AG04449 (cell line): ENCODE results near the gene HOXA11.

ENCODE experiments used
- CTCF ChIA-PET: fragments of 350-600 bp; formaldehyde crosslinking; extraction: SDS; loops from one replicate; lab custom pipeline; 2021; ENCODE audit warnings: antibody characterized with exemption; lab: Yijun Ruan, JAX
- POLR2A ChIA-PET: fragments of 400-600, 350-600 bp; formaldehyde crosslinking; extraction: SDS; loops from one replicate; lab custom pipeline; 2020; ENCODE audit warnings: antibody characterized with exemption, inconsistent platforms; lab: Yijun Ruan, JAX
- DNase-seq: peaks from one replicate; pipeline ENCODE4 v3.0.0-alpha.2; 2010; ENCODE audit warnings: low read depth, low spot score
- H3K4me3 ChIP-seq: 2 replicates; pipeline ENCODE4 v1.5.1; 2011; ENCODE audit warnings: low read depth, mild to moderate bottlenecking, control low read depth, low read length
- TF ChIP-seq, protein P1 (sequence below): IDR thresholded peaks from one replicate; pipeline ENCODE4 v1.5.1; 2011; ENCODE audit warnings: mild to moderate bottlenecking, moderate library complexity, low read length, control low read depth, inconsistent platforms; ENCODE audit not compliant: insufficient read depth; ENCODE audit errors: missing control alignments

Gene HOXA11

DNA sequence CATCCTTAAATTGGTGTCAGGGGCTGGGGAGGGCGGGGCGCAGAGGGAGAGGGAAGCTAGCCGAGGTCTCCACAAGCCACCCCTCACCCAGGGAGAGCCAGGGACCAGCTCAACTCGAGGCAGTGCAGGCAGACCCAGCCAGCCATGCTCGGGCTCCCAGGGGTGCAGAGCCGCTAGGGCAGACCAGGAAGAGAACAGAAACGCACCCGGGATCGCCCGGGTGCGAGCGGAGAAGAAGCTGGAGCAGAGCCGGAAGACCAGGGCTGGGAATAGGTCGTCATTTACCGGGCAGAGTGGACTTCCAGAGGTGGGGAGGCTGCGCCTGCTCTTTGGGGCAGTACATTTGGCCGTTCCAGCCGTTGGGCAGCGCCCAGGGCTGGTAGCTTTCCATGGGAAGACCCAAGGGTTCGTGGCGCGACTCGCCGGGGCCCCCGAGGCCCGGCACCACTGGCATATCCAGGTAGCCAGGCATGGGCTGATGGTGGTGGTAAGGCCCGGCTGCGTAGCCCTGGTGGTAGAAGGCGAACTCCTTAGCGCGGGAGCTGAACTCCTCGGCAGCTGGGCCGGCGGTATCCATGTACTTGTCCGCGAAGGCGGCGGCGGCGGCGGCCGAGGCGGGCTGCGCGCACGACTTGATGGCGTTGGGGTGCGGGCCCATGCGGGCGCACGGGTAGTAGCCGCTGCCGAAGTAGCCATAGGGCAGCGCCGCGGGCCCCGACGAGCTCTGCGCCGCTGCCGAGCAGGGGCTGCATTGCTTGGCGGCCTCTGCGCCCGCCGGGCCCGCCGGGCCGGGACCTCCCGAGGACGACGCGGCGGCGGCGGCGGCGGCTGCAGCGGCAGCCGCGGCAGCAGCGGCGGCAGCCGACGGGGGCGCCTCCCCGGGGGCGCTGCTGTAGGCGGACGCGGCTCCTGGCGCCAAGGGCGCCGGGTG is 14.1 kb upstream of the HOXA11 start:
- no peak for DNase-seq
- TF ChIP-seq, protein P1, sequence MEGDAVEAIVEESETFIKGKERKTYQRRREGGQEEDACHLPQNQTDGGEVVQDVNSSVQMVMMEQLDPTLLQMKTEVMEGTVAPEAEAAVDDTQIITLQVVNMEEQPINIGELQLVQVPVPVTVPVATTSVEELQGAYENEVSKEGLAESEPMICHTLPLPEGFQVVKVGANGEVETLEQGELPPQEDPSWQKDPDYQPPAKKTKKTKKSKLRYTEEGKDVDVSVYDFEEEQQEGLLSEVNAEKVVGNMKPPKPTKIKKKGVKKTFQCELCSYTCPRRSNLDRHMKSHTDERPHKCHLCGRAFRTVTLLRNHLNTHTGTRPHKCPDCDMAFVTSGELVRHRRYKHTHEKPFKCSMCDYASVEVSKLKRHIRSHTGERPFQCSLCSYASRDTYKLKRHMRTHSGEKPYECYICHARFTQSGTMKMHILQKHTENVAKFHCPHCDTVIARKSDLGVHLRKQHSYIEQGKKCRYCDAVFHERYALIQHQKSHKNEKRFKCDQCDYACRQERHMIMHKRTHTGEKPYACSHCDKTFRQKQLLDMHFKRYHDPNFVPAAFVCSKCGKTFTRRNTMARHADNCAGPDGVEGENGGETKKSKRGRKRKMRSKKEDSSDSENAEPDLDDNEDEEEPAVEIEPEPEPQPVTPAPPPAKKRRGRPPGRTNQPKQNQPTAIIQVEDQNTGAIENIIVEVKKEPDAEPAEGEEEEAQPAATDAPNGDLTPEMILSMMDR: no peak
- H3K4me3 ChIP-seq: peak overlapping the region; percentile 60
- ChIA-PET POLR2A (no interaction called here), CTCF (interaction anchor here (0.9 to 2.5 kb wide), 25 partner anchors 8 to 1073 kb away, joined by 3 to 14 read pairs (median 5); partner anchors contain the start of gene HOXA10)

DNA sequence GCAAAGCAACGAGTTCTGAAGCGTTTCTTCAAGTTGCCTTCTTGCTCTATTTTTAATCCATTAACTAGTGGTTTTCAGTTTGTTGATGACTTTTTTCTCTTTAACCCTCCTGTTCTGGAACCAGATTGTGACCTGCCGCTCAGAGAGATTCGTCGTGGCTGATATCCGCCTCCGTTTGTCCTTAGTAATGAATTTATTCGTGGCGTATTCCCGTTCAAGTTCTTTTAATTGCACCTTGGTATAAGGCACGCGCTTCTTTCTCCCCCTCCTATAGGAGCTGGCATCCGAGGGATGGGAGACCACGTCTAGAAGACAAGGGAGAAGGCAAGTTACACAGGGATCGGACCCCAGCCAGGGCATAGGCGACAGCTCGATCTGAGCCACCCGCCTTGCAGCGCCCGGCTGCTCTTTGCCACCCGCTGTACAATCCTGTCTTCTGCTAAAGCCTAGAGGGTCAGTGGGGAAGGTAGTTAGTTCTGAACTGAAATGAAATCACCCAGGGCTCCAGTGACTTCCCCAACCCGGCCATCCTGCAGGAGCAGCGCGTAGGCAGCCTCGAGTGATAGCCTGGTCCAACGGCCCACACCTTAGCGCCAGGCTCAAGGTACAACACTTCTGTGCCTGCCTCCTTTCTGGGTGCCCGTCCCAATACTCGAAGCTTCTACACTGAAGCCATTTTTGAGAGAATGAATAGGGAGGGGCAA is 13.3 kb upstream of the HOXA11 start:
- TF ChIP-seq, protein P1: no peak
- ChIA-PET CTCF (interaction anchor here (0.9 to 2.5 kb wide), 23 partner anchors 8 to 1074 kb away, joined by 3 to 14 read pairs (median 5); no protein-coding TSS in a partner anchor), POLR2A (no interaction called here)
- DNase-seq: no peak
- no peak overlapping the region; the same call in 1 of the 2 replicates for H3K4me3 ChIP-seq

- POLR2A ChIA-PET: no interaction called here
- no peak overlapping the region for H3K4me3 ChIP-seq
- TF ChIP-seq, protein P1: no peak
- CTCF ChIA-PET: interaction anchor here (0.6 to 2.5 kb wide), 5 partner anchors 10 to 896 kb away, joined by 3 to 10 read pairs (median 7); no protein-coding TSS in a partner anchor
- no peak for DNase-seq
These were observed 12.4 kb upstream of the HOXA11 start for GRCh38 chr7:27197137-27198042.

GRCh38 chr7:27196287-27196767 is 11.3 kb upstream of the HOXA11 start:
- H3K4me3 ChIP-seq: no peak overlapping the region
- CTCF ChIA-PET: interaction anchor here (0.6 to 4.9 kb wide), 60 partner anchors 8 to 1906 kb away, joined by 3 to 67 read pairs (median 5); partner anchors contain the start of genes HIBADH, HOXA10, HOXA11 and TAX1BP1
- no peak for DNase-seq
- POLR2A ChIA-PET: interaction anchor here (0.6 kb wide), 1 partner anchor 656 kb away, joined by 4 read pairs; no protein-coding TSS in a partner anchor
- TF ChIP-seq, protein P1: peak; percentile 72

- ChIA-PET POLR2A (no interaction called here), CTCF (interaction anchor here (0.8 to 4.9 kb wide), 38 partner anchors 9 to 1907 kb away, joined by 3 to 67 read pairs (median 5); partner anchors contain the start of genes HIBADH and HOXA11)
- TF ChIP-seq, protein P1: no peak
- DNase-seq: no peak
- H3K4me3 ChIP-seq: no peak overlapping the region
These were observed 9.8 kb upstream of the HOXA11 start for GRCh38 chr7:27194686-27195379.
